A673 (cell line): ENCODE measurements around the gene IL25.

ENCODE experiments used
- CTCF ChIP-seq: fragments of 300-800, 200-600 bp; sonication (generic); conservative IDR thresholded peaks from 2 replicates; pipeline ENCODE4 v1.5.1; 2017; ENCODE audit warnings: low read depth, mild to moderate bottlenecking, antibody characterized with exemption, low read length, moderate library complexity, mixed read lengths
- EZH2 ChIP-seq: fragments of 200-600 bp; sonication (generic); IDR thresholded peaks from 2 replicates; pipeline ENCODE4 v1.6.1; 2017; ENCODE audit warnings: borderline replicate concordance, low read depth, mild to moderate bottlenecking, mixed read lengths, antibody characterized with exemption, low read length; ENCODE audit not compliant: poor library complexity, severe bottlenecking

- TF ChIP-seq CTCF = no peak
- TF ChIP-seq EZH2 = no peak
Observed at GRCh38 chr14:23323838-23324454, 48.7 kb upstream of the IL25 start.
